K562 (cell line): Measurements from ENCODE around the gene PDIA4. TPM values are rescaled to one million over a fixed set of nuclear protein-coding genes. Genes with fewer than 3 reads are reported as not detected.
A peak's percentile ranks its signal among the peaks of the same experiment; 100 is the strongest.

Source experiments
- BRD4 ChIP-seq: fragments of 200-600 bp; sonication (generic); IDR thresholded peaks from 2 replicates; pipeline ENCODE4 v1.6.1; 2017; ENCODE audit warnings: inconsistent platforms
- CHD2 ChIP-seq: IDR thresholded peaks from 2 replicates; pipeline ENCODE4 v1.6.1; 2011; ENCODE audit warnings: low read depth, low read length
- ERF ChIP-seq: fragments of 450-650 bp; formaldehyde crosslinking; IDR thresholded peaks from 2 replicates; pipeline ENCODE4 v1.4.0; 2020; ENCODE audit warnings: mild to moderate bottlenecking, mixed read lengths
- ETV1 ChIP-seq: fragments of 450-650 bp; conservative IDR thresholded peaks from 2 replicates; pipeline ENCODE4 v1.6.1; 2016; ENCODE audit warnings: missing genetic modification characterization, control low read depth, low read depth, missing compliant biosample characterization
- JUNB ChIP-seq: fragments of 450-650 bp; formaldehyde crosslinking; conservative IDR thresholded peaks from 2 replicates; pipeline ENCODE4 v1.4.0; 2020; ENCODE audit warnings: mild to moderate bottlenecking
- MYNN ChIP-seq, 2 experiments: sonication (generic); formaldehyde crosslinking in 1 of 2; IDR thresholded peaks; 2 replicates each; pipeline versions ENCODE4 v1.5.0 to v1.6.1; 2016 to 2020; ENCODE audit warnings: antibody characterized with exemption in 1 of 2, missing genetic modification reagents in 1 of 2
- NEUROD1 ChIP-seq: fragments of 150-350 bp; IDR thresholded peaks from 2 replicates; pipeline ENCODE4 v1.6.1; 2014; ENCODE audit warnings: borderline replicate concordance, low read length, low read depth; ENCODE audit not compliant: partially characterized antibody
- PHF21A ChIP-seq: fragments of 450-650 bp; IDR thresholded peaks from 2 replicates; pipeline ENCODE4 v1.6.1; 2017; ENCODE audit warnings: low read depth, borderline replicate concordance
- RFX7 ChIP-seq: fragments of 250-450 bp; sonication (Bioruptor Pico); IDR thresholded peaks from 2 replicates; pipeline ENCODE4 v1.5.1; 2021; ENCODE audit warnings: mild to moderate bottlenecking
- RHOXF2B ChIP-seq: fragments of 250-450 bp; sonication (Bioruptor Pico); conservative IDR thresholded peaks from 2 replicates; pipeline ENCODE4 v1.5.1; 2021
- SIN3B ChIP-seq: fragments of 450-650 bp; IDR thresholded peaks from 2 replicates; pipeline ENCODE4 v1.6.1; 2017; ENCODE audit warnings: low read depth, mild to moderate bottlenecking, moderate library complexity
- SMARCC2 ChIP-seq: fragments of 450-650 bp; IDR thresholded peaks from 2 replicates; pipeline ENCODE4 v1.6.1; 2017; ENCODE audit warnings: antibody characterized with exemption, moderate library complexity, mild to moderate bottlenecking, low read depth
- TAL1 ChIP-seq: fragments of 450-650 bp; IDR thresholded peaks from 2 replicates; pipeline ENCODE4 v1.6.1; 2016; ENCODE audit warnings: mild to moderate bottlenecking
- TEAD4 ChIP-seq, 2 experiments: sonication (generic) in 1 of 2; formaldehyde crosslinking in 1 of 2; IDR thresholded peaks; 2 replicates each; pipeline versions ENCODE4 v1.6.1 to v1.8.0; 2012 to 2022; ENCODE audit warnings: borderline replicate concordance in 1 of 2, inconsistent platforms in 1 of 2, low read length in 1 of 2, mild to moderate bottlenecking in 1 of 2, missing genetic modification reagents in 1 of 2
- THAP12 ChIP-seq: fragments of 250-450 bp; sonication (Bioruptor Pico); IDR thresholded peaks from 2 replicates; pipeline ENCODE4 v1.9.0; 2021; ENCODE audit warnings: mild to moderate bottlenecking, inconsistent platforms
- USF2 ChIP-seq: sonication (generic); formaldehyde crosslinking; IDR thresholded peaks from 2 replicates; pipeline ENCODE4 v1.5.0; 2020; ENCODE audit warnings: missing genetic modification reagents
- ZBTB9 ChIP-seq: fragments of 450-650 bp; formaldehyde crosslinking; IDR thresholded peaks from 2 replicates; pipeline ENCODE4 v1.4.0; 2020; ENCODE audit warnings: mild to moderate bottlenecking, moderate library complexity
- ZNF41 ChIP-seq: fragments of 250-450 bp; sonication (Bioruptor Pico); conservative IDR thresholded peaks from 2 replicates; pipeline ENCODE4 v1.4.0; 2020; ENCODE audit warnings: mild to moderate bottlenecking
- ZNF561 ChIP-seq: fragments of 450-650 bp; formaldehyde crosslinking; conservative IDR thresholded peaks from 2 replicates; pipeline ENCODE4 v1.4.0; 2020; ENCODE audit warnings: mild to moderate bottlenecking, moderate library complexity
- ZNF584 ChIP-seq: fragments of 200-800 bp; sonication (Bioruptor generic); IDR thresholded peaks from 2 replicates; pipeline ENCODE4 v1.6.1; 2016; ENCODE audit warnings: low read depth, mild to moderate bottlenecking, missing genetic modification characterization, missing compliant biosample characterization
- ZNF589 ChIP-seq: fragments of 200-800 bp; sonication (Bioruptor generic); IDR thresholded peaks from 2 replicates; pipeline ENCODE4 v1.6.1; 2016; ENCODE audit warnings: low read depth, missing genetic modification characterization, missing compliant biosample characterization
- ZNF644 ChIP-seq: fragments of 200-800 bp; sonication (Bioruptor generic); IDR thresholded peaks from 2 replicates; pipeline ENCODE4 v1.6.1; 2016; ENCODE audit warnings: low read depth, missing genetic modification characterization, missing compliant biosample characterization
- ZNF668 ChIP-seq: fragments of 250-450 bp; sonication (Bioruptor Pico); IDR thresholded peaks from 2 replicates; pipeline ENCODE4 v1.8.0; 2022; ENCODE audit warnings: mild to moderate bottlenecking, inconsistent platforms
- ZNF75A ChIP-seq: fragments of 450-650 bp; formaldehyde crosslinking; IDR thresholded peaks from 2 replicates; pipeline ENCODE4 v1.4.0; 2020; ENCODE audit warnings: mild to moderate bottlenecking
- polyA plus RNA-seq, 8 experiments: library from polyadenylated mRNA; depleted of rRNA in 4 of 8; stranded (reverse) in 5 of 8; unstranded in 3 of 8; fragments of >200 nt; fragmentation: Nextera tagmentation in 2 of 8; fragmentation: Illumina TruSeq in 1 of 8; extraction: Ambion mirVana in 2 of 8; extraction: Trizol in 1 of 8; gene quantifications; 2 replicates each; pipeline versions ENCODE4 v1.2.1 to v1.2.3, GENCODE V29; 2011 to 2014; ENCODE audit warnings: inconsistent platforms in 1 of 8, missing spikeins in 1 of 8
- total RNA-seq, 7 experiments: library from RNA; depleted of rRNA in 6 of 7; stranded (reverse); fragments of >200 nt in 6 of 7; fragmentation: Illumina TruSeq in 2 of 7; extraction: Trizol in 2 of 7; gene quantifications; 2 replicates each; pipeline versions ENCODE4 v1.2.1 to v1.2.3, GENCODE V29; 2011 to 2021; ENCODE audit warnings: low replicate concordance in 1 of 7
- TF ChIP-seq, protein P1 (sequence below): fragments of 250-450 bp; sonication (Bioruptor Pico); IDR thresholded peaks from 2 replicates; pipeline ENCODE4 v1.6.1; 2021; ENCODE audit warnings: mild to moderate bottlenecking

The PDIA4 gene
- total and polyA plus RNA-seq, 9 of the 15 experiments (the other 6 are each of a cell fraction or from before 2014, with no cell fraction given), result 9.1 to 175 (median 146) TPM

GRCh38 chr7:148962823-148963582, 65.3 kb downstream of the PDIA4 start (continued):
- TF ChIP-seq THAP12 (no peak), RFX7 (CRISPR knock-in tag) (no peak), ZNF584 (CRISPR knock-in tag) (no peak), ZNF75A (no peak), PHF21A (no peak), TAL1 (no peak), ERF (CRISPR knock-in tag) (no peak), ZNF41 (no peak), ZNF589 (CRISPR knock-in tag) (no peak), ZNF668 (no peak), ETV1 (no peak), USF2 (CRISPR knock-in tag) (no peak), RHOXF2B (CRISPR knock-in tag) (no peak), ZNF561 (no peak), SIN3B (0 out of 2 replicates have a peak, but pooled peaks have one; percentile 26), ZBTB9 (CRISPR knock-in tag) (no peak), JUNB (CRISPR knock-in tag) (no peak), MYNN (IDR thresholded peaks at IDR 0.05) (no peak), MYNN (CRISPR knock-in tag; IDR thresholded peaks at IDR 0.05) (no peak), BRD4 (peak; percentile 88), TEAD4 (IDR thresholded peaks at IDR 0.05; ENCODE audit: low read length) (peak; percentile 92), TEAD4 (CRISPR knock-in tag; IDR thresholded peaks at IDR 0.05; ENCODE audit: borderline replicate concordance) (no peak), ZNF644 (tag) (no peak), CHD2 (no peak), NEUROD1 (no peak), SMARCC2 (no peak)
- TF ChIP-seq, protein P1, sequence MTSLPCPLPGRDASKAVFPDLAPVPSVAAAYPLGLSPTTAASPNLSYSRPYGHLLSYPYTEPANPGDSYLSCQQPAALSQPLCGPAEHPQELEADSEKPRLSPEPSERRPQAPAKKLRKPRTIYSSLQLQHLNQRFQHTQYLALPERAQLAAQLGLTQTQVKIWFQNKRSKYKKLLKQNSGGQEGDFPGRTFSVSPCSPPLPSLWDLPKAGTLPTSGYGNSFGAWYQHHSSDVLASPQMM (CRISPR knock-in tag), result no peak
